ENCODE results near the gene PACRG.

Gene PACRG

GRCh38 chr6:163259689-163260088, 531.9 kb downstream of the PACRG start:
- no peak for DNase-seq

GRCh38 chr6:163260111-163260895, 532.5 kb downstream of the PACRG start:
- DNase-seq: no peak

GRCh38 chr6:163260911-163261310, 533.1 kb downstream of the PACRG start:
- DNase-seq: no peak

GRCh38 chr6:163261361-163261760, 533.6 kb downstream of the PACRG start:
- DNase-seq: no peak

GRCh38 chr6:163262080-163262479, 534.3 kb downstream of the PACRG start:
- no peak for DNase-seq

- DNase-seq: no peak
Observed at GRCh38 chr6:163263196-163263595, 535.4 kb downstream of the PACRG start.

GRCh38 chr6:163263998-163264661, 536.4 kb downstream of the PACRG start:
- no peak for DNase-seq

GRCh38 chr6:163264662-163265035, 536.9 kb downstream of the PACRG start:
- DNase-seq: no peak

- no peak for DNase-seq
Observed at GRCh38 chr6:163281634-163282033, 553.9 kb downstream of the PACRG start.

- DNase-seq: no peak
Observed at GRCh38 chr6:163282672-163283071, 554.9 kb downstream of the PACRG start.

GRCh38 chr6:163284151-163284550, 556.4 kb downstream of the PACRG start:
- no peak for DNase-seq

- no peak for DNase-seq
Observed at GRCh38 chr6:163285691-163286090, 557.9 kb downstream of the PACRG start.

- DNase-seq: no peak
Observed at GRCh38 chr6:163287626-163288025, 559.9 kb downstream of the PACRG start.

GRCh38 chr6:163288066-163288465, 560.3 kb downstream of the PACRG start:
- DNase-seq: no peak

- no peak for DNase-seq
Observed at GRCh38 chr6:163288915-163289314, 561.1 kb downstream of the PACRG start.

GRCh38 chr6:163289447-163289846, 561.7 kb downstream of the PACRG start:
- no peak for DNase-seq

- no peak for DNase-seq
Observed at GRCh38 chr6:163290545-163291274, 562.9 kb downstream of the PACRG start.

GRCh38 chr6:163291622-163292021, 563.8 kb downstream of the PACRG start:
- DNase-seq: no peak

GRCh38 chr6:163293286-163293685, 565.5 kb downstream of the PACRG start:
- no peak for DNase-seq

- DNase-seq: no peak
Observed at GRCh38 chr6:163294734-163295133, 567.0 kb downstream of the PACRG start.

GRCh38 chr6:163296835-163297519, 569.2 kb downstream of the PACRG start:
- no peak for DNase-seq

GRCh38 chr6:163298079-163298830, 570.5 kb downstream of the PACRG start:
- DNase-seq: no peak

- DNase-seq: no peak
Observed at GRCh38 chr6:163300838-163301237, 573.1 kb downstream of the PACRG start.
